Loucy (cell line): ENCODE data around the gene CAPN7.

Experiments
- H2AFZ ChIP-seq: fragments of 200-600 bp; sonication (generic); 2 replicates; pipeline ENCODE4 v1.6.0; 2016; ENCODE audit warnings: antibody characterized with exemption, mild to moderate bottlenecking, low read length, moderate library complexity
- H3F3A ChIP-seq: fragments of 200-600 bp; 2 replicates; pipeline ENCODE4 v1.6.0; 2016; ENCODE audit warnings: antibody characterized with exemption, low read depth, mild to moderate bottlenecking
- H3K27me3 ChIP-seq: fragments of 200-600 bp; sonication (generic); 2 replicates; pipeline ENCODE4 v1.6.1; 2014; ENCODE audit warnings: low read length, mild to moderate bottlenecking; ENCODE audit not compliant: insufficient read depth, poor library complexity, severe bottlenecking
- H3K36me3 ChIP-seq: fragments of 200-600 bp; sonication (generic); 2 replicates; pipeline ENCODE4 v1.6.1; 2016; ENCODE audit warnings: low read length; ENCODE audit not compliant: insufficient read depth
- H3K4me1 ChIP-seq: fragments of 200-600 bp; sonication (generic); 2 replicates; pipeline ENCODE4 v1.5.1; 2014; ENCODE audit warnings: low read length, mild to moderate bottlenecking; ENCODE audit not compliant: insufficient read depth, poor library complexity, severe bottlenecking
- H3K4me2 ChIP-seq: fragments of 200-600 bp; sonication (generic); 2 replicates; pipeline ENCODE4 v1.6.0; 2014; ENCODE audit warnings: antibody characterized with exemption, low read length, low read depth, mild to moderate bottlenecking; ENCODE audit not compliant: poor library complexity, severe bottlenecking
- H3K4me3 ChIP-seq: fragments of 200-600 bp; sonication (generic); 2 replicates; pipeline ENCODE4 v1.5.1; 2014; ENCODE audit warnings: low read length, mild to moderate bottlenecking, mixed read lengths; ENCODE audit not compliant: poor library complexity, severe bottlenecking
- H3K79me2 ChIP-seq: fragments of 200-600 bp; sonication (generic); 2 replicates; pipeline ENCODE4 v1.6.1; 2014; ENCODE audit warnings: low read length; ENCODE audit not compliant: insufficient read depth
- H3K9ac ChIP-seq: fragments of 200-600 bp; sonication (generic); 2 replicates; pipeline ENCODE4 v1.6.0; 2014; ENCODE audit warnings: mild to moderate bottlenecking, low read depth, low read length, moderate library complexity; ENCODE audit not compliant: poor library complexity, severe bottlenecking
- H3K9me2 ChIP-seq: fragments of 200-600 bp; sonication (generic); replicated peaks from 2 replicates; pipeline ENCODE4 v1.6.1; 2016; ENCODE audit warnings: low read depth, low read length, mixed read lengths
- H3K9me3 ChIP-seq: fragments of 200-600 bp; sonication (generic); 2 replicates; pipeline ENCODE4 v1.6.1; 2014; ENCODE audit warnings: mild to moderate bottlenecking, antibody characterized with exemption, low read length, low read depth; ENCODE audit not compliant: insufficient read depth
- H4K20me1 ChIP-seq: fragments of 200-600 bp; sonication (generic); 2 replicates; pipeline ENCODE4 v1.6.0; 2014; ENCODE audit warnings: antibody characterized with exemption, low read length, mild to moderate bottlenecking; ENCODE audit not compliant: insufficient read depth, poor library complexity, severe bottlenecking
- CTCF ChIP-seq: fragments of 200-600 bp; sonication (generic); conservative IDR thresholded peaks from 2 replicates; pipeline ENCODE4 v1.5.1; 2014; ENCODE audit warnings: mild to moderate bottlenecking, antibody characterized with exemption, low read length
- EZH2phosphoT487 ChIP-seq: fragments of 200-600 bp; IDR thresholded peaks from 2 replicates; pipeline ENCODE4 v1.6.1; 2018; ENCODE audit warnings: antibody characterized with exemption, mild to moderate bottlenecking, moderate library complexity, borderline replicate concordance

Gene CAPN7

GRCh38 chr3:15205482-15205933 is 538 bp upstream of the CAPN7 start:
- peak overlapping the region; percentile 74 for H3K4me2 ChIP-seq
- no peaks in the 10 kb centered on the region for H3K9me3 ChIP-seq
- H3K27me3 ChIP-seq: no peaks in the 10 kb centered on the region
- 0 out of 2 replicates have a peak, but pooled peaks cover 3% of the 10 kb centered on the region for H3F3A ChIP-seq
- TF ChIP-seq CTCF (peak; percentile 39), EZH2phosphoT487 (no peak)
- peak overlapping the region; percentile 69 for H3K9ac ChIP-seq
- peak overlapping the region; percentile 93 for H2AFZ ChIP-seq
- peaks cover 42% of the 10 kb centered on the region for H3K4me1 ChIP-seq
- H3K79me2 ChIP-seq: peaks cover 44% of the 10 kb centered on the region
- H3K9me2 ChIP-seq: no peaks in the 10 kb centered on the region
- no peaks in the 10 kb centered on the region for H3K36me3 ChIP-seq
- peaks cover 36% of the 10 kb centered on the region for H4K20me1 ChIP-seq
- peak overlapping the region; percentile 99 for H3K4me3 ChIP-seq

DNA sequence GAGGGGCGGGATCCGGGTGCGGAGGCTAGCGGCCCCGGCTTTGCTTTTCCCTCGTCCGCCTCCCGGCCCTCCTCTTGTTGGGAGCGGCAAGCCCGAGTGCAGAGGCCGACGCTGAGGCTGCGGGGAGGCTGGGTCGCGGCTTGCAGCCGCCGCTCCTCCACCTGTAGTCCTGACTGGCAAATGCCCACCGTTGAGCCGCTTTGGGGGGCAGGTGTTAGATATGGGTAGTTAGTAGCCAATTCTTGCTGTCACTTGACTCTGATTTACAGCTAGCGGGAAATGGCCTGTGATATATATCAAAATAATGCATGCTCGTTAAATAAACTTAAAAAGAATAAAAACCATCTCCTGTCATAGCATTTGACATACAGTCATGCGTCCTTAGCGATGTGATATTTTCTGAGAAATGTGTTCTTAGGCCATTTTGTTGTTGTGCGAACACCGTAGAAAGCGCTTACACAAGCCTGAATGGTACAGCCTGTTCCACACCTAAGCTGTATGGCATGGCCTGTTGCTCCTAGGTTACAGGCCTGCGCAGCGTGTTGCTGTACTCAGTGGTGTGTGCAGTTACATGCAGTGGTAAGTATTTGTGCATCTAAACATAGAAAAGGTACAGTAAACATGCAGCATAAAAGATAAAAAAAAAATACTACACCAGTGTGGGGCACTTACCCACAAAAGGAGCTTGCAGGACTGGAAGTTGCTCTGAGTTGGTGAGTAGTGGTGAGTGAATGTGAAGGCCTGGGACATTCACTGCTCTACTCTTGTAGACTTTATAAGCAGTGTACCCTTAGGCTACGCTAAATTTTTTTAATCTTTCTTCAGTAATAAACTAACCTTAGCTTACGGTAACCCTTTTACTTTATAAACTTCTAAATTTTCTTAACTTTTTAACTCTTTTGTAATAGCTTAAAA is 873 bp downstream of the CAPN7 start:
- Histone ChIP-seq H3K36me3 (no peaks in the 10 kb centered on the region), H3K9me2 (no peaks in the 10 kb centered on the region), H3K9me3 (no peaks in the 10 kb centered on the region), H3K27me3 (no peaks in the 10 kb centered on the region), H3K4me1 (peaks cover 50% of the 10 kb centered on the region), H4K20me1 (peaks cover 38% of the 10 kb centered on the region), H3K4me2 (peak overlapping the region; percentile 79), H3K79me2 (peaks cover 56% of the 10 kb centered on the region), H3K9ac (peak overlapping the region; percentile 82), H3F3A (0 out of 2 replicates have a peak, but pooled peaks cover 3% of the 10 kb centered on the region), H2AFZ (peak overlapping the region; percentile 93), H3K4me3 (peak overlapping the region; percentile 99)
- no peak for TF ChIP-seq EZH2phosphoT487
- no peak for TF ChIP-seq CTCF

GRCh38 chr3:15207836-15208504 is 1.9 kb downstream of the CAPN7 start:
- Histone ChIP-seq H3K9ac (peak overlapping the region; percentile 82), H3K4me2 (peak overlapping the region; percentile 79), H2AFZ (no peak overlapping the region)

More at GRCh38 chr3:15207836-15208504, 1.9 kb downstream of the CAPN7 start:
- Histone ChIP-seq H3K4me3 (peak overlapping the region; percentile 99), H4K20me1 (peaks cover 38% of the 10 kb centered on the region), H3K79me2 (peaks cover 56% of the 10 kb centered on the region), H3K27me3 (no peaks in the 10 kb centered on the region), H3K9me2 (no peaks in the 10 kb centered on the region), H3F3A (0 out of 2 replicates have a peak, but pooled peaks cover 3% of the 10 kb centered on the region), H3K36me3 (peaks cover 10% of the 10 kb centered on the region; the same call in 1 of the 2 replicates), H3K4me1 (peaks cover 50% of the 10 kb centered on the region), H3K9me3 (no peaks in the 10 kb centered on the region)
- TF ChIP-seq CTCF: no peak
- no peak for TF ChIP-seq EZH2phosphoT487
